ENCODE results near the gene AZIN2.

GRCh38 chr1:33072707-33073106 lies 8.2 kb upstream of the AZIN2 start:
- TF ChIP-seq CTCF (IDR thresholded peaks at IDR 0.05) (no peak), POLR2A (IDR thresholded peaks at IDR 0.05) (no peak)

Data from adrenal gland (tissue), 5 donors.